IMR-90 (cell line): ENCODE results near the gene KCNMB2. TPM values are rescaled to one million over a fixed set of nuclear protein-coding genes. Genes with fewer than 3 reads are reported as not detected.
"Not testable (repeated sequence)": the region's sequence is repeated elsewhere in the genome, so short reads cannot be mapped to it uniquely, and the experiment has no call there.

Source experiments
- ATAC-seq: fragments of 200-7000 bp; cut with Tn5 transposase; 2 replicates; pipeline ENCODE4 v1.9.1; 2020; ENCODE audit warnings: low read depth, mild to moderate bottlenecking, moderate library complexity
- BruUV-seq: library from RNA; stranded (reverse); fragments of 400-500 nt; replicated peaks from 2 replicates; lab custom pipeline; 2021; lab: Mats Ljungman, UMichigan
- CTCF ChIA-PET: fragments of 300-600 bp; formaldehyde crosslinking; extraction: SDS; loops from one replicate; lab custom pipeline; 2021; ENCODE audit warnings: antibody characterized with exemption; lab: Yijun Ruan, JAX
- POLR2A ChIA-PET: fragments of 300-600 bp; sonication (Branson Sonifier 250); formaldehyde crosslinking; loops from one replicate; lab custom pipeline; 2022; ENCODE audit warnings: antibody characterized with exemption; ENCODE audit not compliant: unreplicated experiment; lab: Charles Lee
- DNase-seq: peaks from one replicate; pipeline ENCODE4 v3.0.0; 2013
- H2AFZ ChIP-seq: replicated peaks from 2 replicates; pipeline ENCODE3; 2013; ENCODE audit warnings: low read length, mild to moderate bottlenecking; ENCODE audit not compliant: poor library complexity
- H2AK5ac ChIP-seq: 2 replicates; pipeline ENCODE4 v1.6.1; 2013; ENCODE audit warnings: low read depth, low read length, inconsistent platforms
- H2AK9ac ChIP-seq: replicated peaks from 2 replicates; pipeline ENCODE3; 2013; ENCODE audit warnings: mild to moderate bottlenecking, low read depth, low read length, moderate library complexity; ENCODE audit not compliant: poor library complexity
- H2BK120ac ChIP-seq: 2 replicates; pipeline ENCODE4 v1.6.1; 2013; ENCODE audit warnings: low read depth, low read length, inconsistent platforms
- H2BK15ac ChIP-seq: 3 replicates; pipeline ENCODE4 v1.6.1; 2013; ENCODE audit warnings: low read depth, low read length, inconsistent platforms
- H2BK20ac ChIP-seq: 2 replicates; pipeline ENCODE4 v1.6.1; 2013; ENCODE audit warnings: low read depth, mild to moderate bottlenecking, inconsistent platforms, low read length, moderate library complexity
- H2BK5ac ChIP-seq: 2 replicates; pipeline ENCODE4 v1.6.1; 2013; ENCODE audit warnings: mild to moderate bottlenecking, low read depth, low read length, inconsistent platforms; ENCODE audit not compliant: poor library complexity, severe bottlenecking
- H3K14ac ChIP-seq: replicated peaks from 2 replicates; pipeline ENCODE4 v1.6.1; 2013; ENCODE audit warnings: low read depth, low read length, inconsistent platforms
- H3K18ac ChIP-seq: 2 replicates; pipeline ENCODE4 v1.6.1; 2013; ENCODE audit warnings: low read depth, low read length, control low read depth
- H3K23ac ChIP-seq: 2 replicates; pipeline ENCODE4 v1.6.1; 2013; ENCODE audit warnings: low read depth, low read length, inconsistent platforms
- H3K27ac ChIP-seq: 2 replicates; pipeline ENCODE4 v1.5.1; 2013; ENCODE audit warnings: mild to moderate bottlenecking, control low read depth, low read length; ENCODE audit not compliant: insufficient read depth
- H3K27me3 ChIP-seq: 2 replicates; pipeline ENCODE4 v1.6.1; 2013; ENCODE audit warnings: low read length; ENCODE audit not compliant: control insufficient read depth, insufficient read depth
- H3K36me3 ChIP-seq: 2 replicates; pipeline ENCODE4 v1.6.1; 2013; ENCODE audit warnings: low read length, mixed read lengths; ENCODE audit not compliant: control insufficient read depth, insufficient read depth
- H3K4ac ChIP-seq: 2 replicates; pipeline ENCODE4 v1.6.1; 2013; ENCODE audit warnings: low read depth, low read length, inconsistent platforms
- H3K4me1 ChIP-seq: 2 replicates; pipeline ENCODE4 v1.6.1; 2013; ENCODE audit warnings: low read length, mixed read lengths; ENCODE audit not compliant: control insufficient read depth, insufficient read depth
- H3K4me2 ChIP-seq: 2 replicates; pipeline ENCODE4 v1.6.1; 2013; ENCODE audit warnings: low read depth, mild to moderate bottlenecking, control low read depth, low read length, moderate library complexity
- H3K4me3 ChIP-seq: 2 replicates; pipeline ENCODE4 v1.5.1; 2013; ENCODE audit warnings: low read depth, mild to moderate bottlenecking, control low read depth, low read length, moderate library complexity; ENCODE audit not compliant: insufficient read depth
- H3K56ac ChIP-seq: 2 replicates; pipeline ENCODE4 v1.6.1; 2013; ENCODE audit warnings: low read length, inconsistent platforms; ENCODE audit not compliant: insufficient read depth; ENCODE audit errors: extremely low read depth
- H3K79me1 ChIP-seq, 2 experiments: 2 replicates each; pipeline ENCODE4 v1.6.1; 2013; ENCODE audit warnings: low read length in 2 of 2, inconsistent platforms in 1 of 2, low read depth in 1 of 2
- H3K9ac ChIP-seq: 2 replicates; pipeline ENCODE4 v1.6.1; 2013; ENCODE audit warnings: low read depth, low read length, control low read depth
- H3K9me1 ChIP-seq: 2 replicates; pipeline ENCODE4 v1.6.1; 2013; ENCODE audit warnings: low read length, inconsistent platforms; ENCODE audit not compliant: insufficient read depth
- H3K9me3 ChIP-seq: 2 replicates; pipeline ENCODE4 v1.6.1; 2013; ENCODE audit warnings: low read length; ENCODE audit not compliant: control insufficient read depth, insufficient read depth
- H4K20me1 ChIP-seq: 2 replicates; pipeline ENCODE4 v1.6.1; 2013; ENCODE audit warnings: low read length, inconsistent platforms; ENCODE audit not compliant: insufficient read depth
- H4K5ac ChIP-seq: 2 replicates; pipeline ENCODE4 v1.6.1; 2013; ENCODE audit warnings: mild to moderate bottlenecking, low read depth, low read length, control low read depth
- H4K8ac ChIP-seq, 2 experiments: 2 replicates each; pipeline ENCODE4 v1.6.1; 2013; ENCODE audit warnings: low read depth in 2 of 2, low read length in 2 of 2, control low read depth in 1 of 2, inconsistent platforms in 1 of 2
- H4K91ac ChIP-seq: 2 replicates; pipeline ENCODE4 v1.6.1; 2013; ENCODE audit warnings: low read depth, low read length, inconsistent platforms; ENCODE audit not compliant: insufficient read depth
- WGBS, 2 experiments: methylation state at CpG; one replicate each; pipeline versions ENCODE4 v1.1.5 to v1.1.7; 2013; ENCODE audit warnings: missing lambda C conversion rate in 2 of 2; ENCODE audit not compliant: insufficient read length in 1 of 2; ENCODE audit errors: extremely low coverage in 2 of 2; 5-methylcytosine and 5-hydroxymethylcytosine counted together
- dilution Hi-C: fragments of 300-500 bp; cut with HindIII; formaldehyde crosslinking; loops from one replicate; pipeline ENCODE4 v1.14.3; 2018; ENCODE audit warnings: low sequenced_read_pairs; ENCODE audit not compliant: unreplicated experiment
- in situ Hi-C: fragments of 300-500 bp; cut with MboI; formaldehyde crosslinking; loops from 3 replicates; pipeline ENCODE4 v1.14.3; 2019; ENCODE audit warnings: low sequenced_read_pairs, inconsistent platforms, mixed read lengths
- intact Hi-C: fragments of 100-400 bp; cut with micrococcal nuclease; formaldehyde crosslinking; loops from 2 replicates; pipeline ENCODE4 v1.10.0; 2022
- polyA plus RNA-seq, 3 experiments: library from polyadenylated mRNA; depleted of rRNA; stranded (reverse); fragments of >200 nt; gene quantifications; 2 replicates each; pipeline ENCODE4 v1.2.3, GENCODE V29; 2012; ENCODE audit warnings: low replicate concordance in 1 of 3
- total RNA-seq: library from RNA; depleted of rRNA; stranded (reverse); fragments of >200 nt; gene quantifications from 2 replicates; pipeline ENCODE4 v1.2.3, GENCODE V29; 2012

KCNMB2 gene
- total and polyA plus RNA-seq, 2 of the 4 experiments (the other 2 are of a cell fraction) = not detected

DNA sequence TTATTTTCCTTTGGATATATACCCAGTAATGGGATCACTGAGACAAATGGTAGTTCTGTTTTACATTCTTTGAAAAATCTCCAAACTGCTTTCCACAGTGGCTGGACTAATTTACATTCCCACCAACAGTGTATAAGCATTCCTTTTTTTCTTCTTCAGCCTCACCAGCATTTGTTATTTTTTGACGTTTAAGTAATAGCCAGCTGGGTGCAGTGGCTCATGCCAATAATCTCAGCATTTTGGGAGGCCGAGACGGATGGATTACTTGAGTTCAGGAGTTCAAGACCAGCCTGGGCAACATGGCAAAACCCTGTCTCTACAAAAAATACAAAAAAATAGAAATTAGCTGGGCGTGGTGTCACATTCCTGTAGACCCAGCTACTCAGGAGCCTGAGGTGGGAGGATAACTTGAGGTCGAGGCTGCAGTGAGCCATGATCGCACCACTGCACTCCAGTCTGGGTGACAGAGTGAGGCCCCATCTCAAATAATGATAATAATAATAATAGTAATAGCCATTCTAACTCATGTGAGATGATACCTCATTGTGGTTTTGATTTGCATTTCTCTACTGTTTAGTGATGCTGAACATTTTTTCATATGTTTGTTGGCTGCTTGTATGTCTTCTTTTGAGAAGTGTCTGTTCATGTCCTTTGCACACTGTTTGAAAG, 21.0 kb upstream of the KCNMB2 start:
- H3K4ac ChIP-seq, H3K56ac ChIP-seq, H3K79me1 ChIP-seq, intact Hi-C loops, H3K18ac ChIP-seq, H3K9me1 ChIP-seq, H3K4me1 ChIP-seq, H2BK120ac ChIP-seq, H3K23ac ChIP-seq, dilution Hi-C loops, ATAC-seq, H3K27ac ChIP-seq, H3K36me3 ChIP-seq, H4K20me1 ChIP-seq, H2AFZ ChIP-seq, H3K27me3 ChIP-seq, POLR2A ChIA-PET, H2BK15ac ChIP-seq, in situ Hi-C loops, H3K4me3 ChIP-seq, H2AK5ac ChIP-seq, H2AK9ac ChIP-seq, H4K5ac ChIP-seq, DNase-seq, H4K8ac ChIP-seq, H2BK5ac ChIP-seq, H3K4me2 ChIP-seq, BruUV-seq, H3K9ac ChIP-seq, H2BK20ac ChIP-seq, H4K91ac ChIP-seq, H3K14ac ChIP-seq, H3K9me3 ChIP-seq: not testable (repeated sequence)
- WGBS, 2 experiments = no CpG with 5 or more reads among the region's 6 CpGs
- CTCF ChIA-PET = interaction anchor here (1.0 kb wide), 1 partner anchor 16 kb away, joined by 3 read pairs; no protein-coding TSS in a partner anchor
